Measurements from ENCODE around the gene SV2B. TPM values are rescaled to one million over a fixed set of nuclear protein-coding genes. Genes with fewer than 3 reads are reported as not detected.

SV2B gene
- total and polyA plus RNA-seq, 2 donors (not counting 1 experiment from before 2014, with no cell fraction given), result not detected

GRCh38 chr15:91073768-91074167 lies 26.3 kb upstream of the SV2B start:
- POLR2A ChIA-PET, result no interaction called here
- intact Hi-C loops (cut with micrococcal nuclease), result no loop called here

GRCh38 chr15:91075739-91076138 lies 24.3 kb upstream of the SV2B start:
- no peak for TF ChIP-seq EZH2 (IDR thresholded peaks at IDR 0.05; ENCODE audit: borderline replicate concordance, insufficient read depth, low read depth, low read length, poor library complexity, severe bottlenecking)
- TF ChIP-seq CTCF (IDR thresholded peaks at IDR 0.05), result no peak
- H3K27me3 ChIP-seq (replicated peaks in 1 of 4; ENCODE audit: control extremely low read depth in 1 of 4, control insufficient read depth in 3 of 4, insufficient read depth in 4 of 4, low read length in 3 of 4), result peaks cover 0 to 9% (median 3%) of the 10 kb centered on the region in 4 experiments
- no peak overlapping the region for H3K4me3 ChIP-seq (ENCODE audit: control extremely low read depth in 1 of 5, extremely low read depth in 1 of 5, insufficient read depth in 1 of 5, low read depth in 2 of 5, low read length in 4 of 5)
- H3K4me1 ChIP-seq (ENCODE audit: control insufficient read depth in 2 of 2, insufficient read depth in 2 of 2, low read length in 2 of 2), result no peaks in the 10 kb centered on the region
- H3K9ac ChIP-seq (ENCODE audit: low read length), result no peak overlapping the region
- ATAC-seq (ENCODE audit: low read depth) (no peak), DNase-seq (no peak)
- no peaks in the 10 kb centered on the region for H4K20me1 ChIP-seq (ENCODE audit: control insufficient read depth, insufficient read depth, low read length, poor library complexity, severe bottlenecking)
- H3K79me2 ChIP-seq (ENCODE audit: control insufficient read depth, insufficient read depth, low read length), result no peaks in the 10 kb centered on the region
- Mint-ChIP-seq H3K4me3 (no peak overlapping the region), H3K9me3 (ENCODE audit: insufficient read depth) (peaks cover 4% of the 10 kb centered on the region), H3K27me3 (peaks cover 19% of the 10 kb centered on the region), H3K4me1 (no peaks in the 10 kb centered on the region), H3K27ac (no peak overlapping the region)
- no peak overlapping the region for H3K27ac ChIP-seq (ENCODE audit: low read length in 2 of 2)
- no peak overlapping the region for H3K4me2 ChIP-seq (replicated peaks; ENCODE audit: low read depth, low read length, poor library complexity, severe bottlenecking)
- WGBS (ENCODE audit: insufficient coverage), result no CpG with 5 or more reads among the region's 1 CpG
- no peak overlapping the region for H2AFZ ChIP-seq (ENCODE audit: insufficient read depth, low read depth, low read length, poor library complexity, severe bottlenecking)
- ChIA-PET CTCF (no interaction called here), POLR2A (no interaction called here)
- peaks cover 0 to 11% (median 10%) of the 10 kb centered on the region in 3 donors for H3K9me3 ChIP-seq (ENCODE audit: control extremely low read depth in 1 of 3, control insufficient read depth in 2 of 3, insufficient read depth in 1 of 3, low read length in 2 of 3)
- no peaks in the 10 kb centered on the region for H3K36me3 ChIP-seq (replicated peaks in 1 of 2; ENCODE audit: control extremely low read depth in 1 of 2, control insufficient read depth in 1 of 2, extremely low read depth in 1 of 2, insufficient read depth in 2 of 2, low read length in 1 of 2)
- intact Hi-C loops (cut with micrococcal nuclease), result no loop called here

More at GRCh38 chr15:91073768-91074167, 26.3 kb upstream of the SV2B start:
- H3K4me1 ChIP-seq (ENCODE audit: control insufficient read depth in 2 of 2, insufficient read depth in 2 of 2, low read length in 2 of 2), result no peaks in the 10 kb centered on the region
- no peaks in the 10 kb centered on the region for H4K20me1 ChIP-seq (ENCODE audit: control insufficient read depth, insufficient read depth, low read length, poor library complexity, severe bottlenecking)
- no peak overlapping the region for H2AFZ ChIP-seq (ENCODE audit: insufficient read depth, low read depth, low read length, poor library complexity, severe bottlenecking)
- no peak overlapping the region for H3K4me3 ChIP-seq (ENCODE audit: control extremely low read depth in 1 of 5, extremely low read depth in 1 of 5, insufficient read depth in 1 of 5, low read depth in 2 of 5, low read length in 4 of 5)
- no peak overlapping the region for H3K4me2 ChIP-seq (replicated peaks; ENCODE audit: low read depth, low read length, poor library complexity, severe bottlenecking)
- H3K27ac ChIP-seq (ENCODE audit: low read length in 2 of 2), result no peak overlapping the region
- H3K9me3 Mint-ChIP-seq (ENCODE audit: insufficient read depth), result no peaks in the 10 kb centered on the region
- DNase-seq (no peak), ATAC-seq (ENCODE audit: low read depth) (no peak)
- CTCF ChIA-PET, result interaction anchor here (1.1 to 1.5 kb wide), 2 partner anchors 11 to 118 kb away, joined by 3 to 4 read pairs; no protein-coding TSS in a partner anchor
- TF ChIP-seq EZH2 (IDR thresholded peaks at IDR 0.05; ENCODE audit: borderline replicate concordance, insufficient read depth, low read depth, low read length, poor library complexity, severe bottlenecking), result no peak
- TF ChIP-seq CTCF (IDR thresholded peaks at IDR 0.05), result no peak
- WGBS (ENCODE audit: insufficient coverage), result no CpG with 5 or more reads among the region's 1 CpG
- H3K9me3 ChIP-seq (ENCODE audit: control extremely low read depth in 1 of 3, control insufficient read depth in 2 of 3, insufficient read depth in 1 of 3, low read length in 2 of 3), result peaks cover 0 to 8% (median 0%) of the 10 kb centered on the region in 3 donors
- no peaks in the 10 kb centered on the region for H3K4me1 Mint-ChIP-seq
- H3K27me3 ChIP-seq (replicated peaks in 1 of 4; ENCODE audit: control extremely low read depth in 1 of 4, control insufficient read depth in 3 of 4, insufficient read depth in 4 of 4, low read length in 3 of 4), result peaks cover 0 to 6% (median 1%) of the 10 kb centered on the region in 4 experiments
- H3K36me3 ChIP-seq (replicated peaks in 1 of 2; ENCODE audit: control extremely low read depth in 1 of 2, control insufficient read depth in 1 of 2, extremely low read depth in 1 of 2, insufficient read depth in 2 of 2, low read length in 1 of 2), result no peaks in the 10 kb centered on the region
- no peak overlapping the region for H3K27ac Mint-ChIP-seq
- no peak overlapping the region for H3K9ac ChIP-seq (ENCODE audit: low read length)
- no peak overlapping the region for H3K4me3 Mint-ChIP-seq
- H3K79me2 ChIP-seq (ENCODE audit: control insufficient read depth, insufficient read depth, low read length), result no peaks in the 10 kb centered on the region
- H3K27me3 Mint-ChIP-seq, result peaks cover 27% of the 10 kb centered on the region

Measured in B cell (primary cell).